ENCODE results near the gene PLEKHO2.

Gene PLEKHO2

DNA sequence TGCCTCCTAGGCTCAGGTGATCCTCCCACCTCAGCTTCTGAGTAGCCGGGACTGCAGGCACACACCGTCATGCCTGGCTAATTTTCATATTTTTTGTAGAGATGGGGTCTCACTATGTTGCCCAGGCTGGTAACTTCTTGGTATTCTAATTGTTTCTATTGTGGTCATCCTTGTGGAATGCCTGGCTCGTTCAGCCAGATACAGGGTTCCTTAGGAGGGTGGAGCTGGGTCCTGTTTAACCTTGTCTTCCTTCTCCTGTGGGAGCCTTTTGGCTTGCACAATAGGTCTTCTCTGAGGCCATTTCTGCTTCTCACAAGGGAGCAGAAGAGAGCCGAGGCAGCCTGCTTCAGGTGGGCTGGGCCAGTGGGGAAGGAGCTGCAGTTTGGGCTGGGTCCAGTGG, 15.7 kb downstream of the PLEKHO2 start:
- no peak for DNase-seq

- DNase-seq, result no peak
Measured at GRCh38 chr15:64858021-64858575, 16.4 kb downstream of the PLEKHO2 start.

DNA sequence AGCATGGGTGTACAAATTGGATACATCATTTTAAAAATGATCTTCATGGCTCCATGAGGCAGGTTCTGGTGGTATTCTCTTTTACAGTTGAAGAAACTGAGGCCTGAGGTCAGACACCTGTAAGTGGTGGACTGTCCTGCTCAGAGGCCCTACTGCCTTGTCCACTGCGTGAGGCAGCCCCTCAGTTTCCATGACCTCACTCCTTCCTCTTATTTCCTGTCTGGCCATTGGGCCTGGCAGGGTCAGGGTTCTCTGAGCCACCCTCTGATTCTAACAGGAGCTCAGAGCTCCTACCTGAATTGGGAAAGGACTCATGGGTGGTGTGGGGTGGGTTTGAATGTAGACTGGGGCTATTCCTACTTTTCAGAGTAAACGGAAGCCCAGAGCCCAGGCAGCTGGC, 17.5 kb downstream of the PLEKHO2 start:
- no peak for DNase-seq

GRCh38 chr15:64861331-64861730, 19.6 kb downstream of the PLEKHO2 start:
- no peak for DNase-seq

- no peak for DNase-seq
Measured at GRCh38 chr15:64861960-64862359, 20.2 kb downstream of the PLEKHO2 start.

- no peak for DNase-seq
Measured at GRCh38 chr15:64862408-64862807, 20.7 kb downstream of the PLEKHO2 start.

DNA sequence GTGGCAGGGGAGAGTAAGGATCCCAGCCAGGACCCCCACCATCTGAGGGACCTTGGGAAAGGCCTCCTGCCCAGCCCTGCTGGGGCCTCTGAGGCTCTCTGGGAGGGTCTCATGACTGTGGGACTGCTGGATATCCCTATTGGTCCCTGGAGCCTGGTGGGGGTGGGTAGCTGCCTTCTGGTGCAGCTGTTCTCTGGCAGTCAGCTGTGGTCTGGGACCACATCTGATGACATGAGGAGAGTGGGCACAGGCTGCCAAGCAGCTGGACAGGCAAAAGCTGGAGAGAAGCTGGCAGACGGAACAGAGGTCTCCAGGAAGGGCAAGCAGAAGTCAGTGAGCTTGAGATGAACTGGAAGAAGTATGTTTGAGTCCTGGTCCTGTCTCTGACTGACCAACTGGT, 22.4 kb downstream of the PLEKHO2 start:
- DNase-seq, result no peak

DNA sequence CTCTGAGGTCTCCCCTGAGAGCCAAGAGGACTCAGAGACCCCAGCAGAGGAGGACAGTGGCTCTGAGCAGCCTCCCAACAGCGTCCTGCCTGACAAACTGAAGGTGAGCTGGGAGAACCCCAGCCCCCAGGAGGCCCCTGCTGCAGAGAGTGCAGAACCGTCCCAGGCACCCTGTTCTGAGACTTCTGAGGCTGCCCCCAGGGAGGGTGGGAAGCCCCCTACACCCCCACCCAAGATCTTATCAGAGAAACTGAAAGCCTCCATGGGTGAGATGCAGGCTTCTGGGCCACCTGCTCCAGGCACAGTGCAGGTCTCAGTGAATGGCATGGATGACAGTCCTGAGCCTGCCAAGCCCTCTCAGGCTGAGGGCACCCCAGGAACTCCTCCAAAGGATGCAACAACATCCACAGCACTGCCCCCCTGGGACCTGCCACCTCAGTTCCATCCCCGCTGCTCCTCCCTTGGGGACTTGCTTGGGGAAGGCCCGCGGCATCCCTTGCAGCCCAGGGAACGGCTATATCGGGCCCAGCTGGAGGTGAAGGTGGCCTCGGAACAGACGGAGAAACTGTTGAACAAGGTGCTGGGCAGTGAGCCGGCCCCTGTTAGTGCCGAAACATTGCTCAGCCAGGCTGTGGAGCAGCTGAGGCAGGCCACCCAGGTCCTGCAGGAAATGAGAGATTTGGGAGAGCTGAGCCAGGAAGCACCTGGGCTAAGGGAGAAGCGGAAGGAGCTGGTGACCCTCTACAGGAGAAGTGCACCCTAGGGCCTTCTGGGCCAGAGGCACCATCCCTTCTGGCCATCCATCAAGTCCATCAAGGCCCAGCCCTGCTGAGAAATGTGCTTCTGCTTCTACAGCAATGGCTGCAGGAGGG, 23.6 kb downstream of the PLEKHO2 start:
- no peak for DNase-seq

- DNase-seq, result no peak
Measured at GRCh38 chr15:64865998-64866520, 24.3 kb downstream of the PLEKHO2 start.

DNA sequence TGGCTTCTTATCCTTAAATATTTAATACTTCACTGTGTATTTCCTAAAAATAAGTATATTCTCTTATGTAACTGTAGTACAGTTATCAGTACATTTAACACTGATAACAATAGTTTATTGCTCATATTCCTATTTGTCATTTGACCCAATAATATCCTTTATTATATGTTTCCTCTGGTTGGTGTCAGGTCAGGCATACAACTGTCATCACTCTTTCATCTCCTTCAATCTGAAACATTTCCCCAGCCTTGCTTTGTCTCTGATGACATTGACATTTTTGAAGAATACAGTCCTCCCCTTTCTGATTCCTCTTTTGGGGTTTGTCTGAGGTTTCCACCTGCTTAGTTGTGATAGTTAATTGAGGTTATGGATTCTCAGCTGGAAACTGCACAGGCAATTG, 27.8 kb downstream of the PLEKHO2 start:
- DNase-seq, result no peak

DNA sequence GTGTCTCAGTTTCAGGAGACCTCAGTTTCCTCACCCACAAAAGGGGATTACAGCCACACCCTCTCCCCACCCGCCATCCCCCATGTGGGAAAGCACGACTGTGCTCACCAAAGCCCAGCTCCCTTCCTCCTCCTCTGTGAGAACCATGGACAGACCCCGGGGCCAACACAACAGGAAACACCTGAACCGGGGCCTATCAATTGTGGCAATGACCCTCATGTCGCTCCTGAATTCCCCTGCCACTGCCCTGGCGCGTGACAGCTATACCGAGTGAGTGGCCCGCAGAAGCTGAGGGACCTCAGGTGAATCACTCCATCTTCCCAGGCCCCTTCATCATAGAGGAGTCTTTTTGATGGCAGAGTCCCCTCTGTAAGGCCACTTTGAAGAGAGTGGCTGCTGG, 28.6 kb downstream of the PLEKHO2 start:
- no peak for DNase-seq

- no peak for DNase-seq
Measured at GRCh38 chr15:64875641-64876223, 34.0 kb downstream of the PLEKHO2 start.

DNA sequence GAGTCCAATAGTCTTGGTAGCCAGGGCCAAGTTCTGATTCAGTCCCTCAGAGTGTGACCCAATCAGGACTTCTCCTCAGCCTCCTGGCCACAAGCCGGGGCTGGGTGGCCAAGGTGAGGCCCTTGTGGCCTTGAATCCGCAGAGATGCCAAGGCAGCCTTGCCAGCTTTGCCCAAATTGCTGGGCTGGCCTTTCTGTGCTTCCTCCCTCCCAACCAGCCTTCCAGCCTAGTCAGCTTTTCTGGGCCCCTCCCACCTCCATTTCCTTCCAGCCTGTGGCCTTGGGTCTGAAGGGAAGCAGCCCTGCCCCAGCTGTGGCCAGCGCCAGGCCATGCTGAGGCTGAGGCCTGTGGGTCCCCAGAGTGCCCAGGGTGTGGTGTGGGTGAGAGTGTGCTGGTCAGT, 35.7 kb downstream of the PLEKHO2 start:
- no peak for DNase-seq

DNA sequence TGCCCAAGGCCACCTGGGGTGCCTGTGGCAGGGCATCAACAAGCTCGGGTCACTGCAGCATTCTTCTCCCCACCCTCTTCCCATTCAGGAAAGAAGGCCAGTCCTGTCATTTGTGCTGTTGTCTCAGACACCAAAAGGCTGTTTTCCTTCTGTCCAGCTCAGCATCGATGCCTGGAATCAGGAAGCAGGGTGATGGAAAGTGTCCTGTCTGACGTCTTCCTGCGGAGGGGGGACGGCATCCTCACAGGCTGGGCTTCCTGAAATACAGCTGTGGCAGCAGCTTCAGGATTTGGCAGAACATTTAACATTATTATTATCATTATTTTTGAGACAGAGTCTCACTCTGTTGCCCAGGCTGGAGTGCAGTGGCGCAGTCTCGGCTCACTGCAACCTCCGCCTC, 37.0 kb downstream of the PLEKHO2 start:
- DNase-seq, result no peak

DNA sequence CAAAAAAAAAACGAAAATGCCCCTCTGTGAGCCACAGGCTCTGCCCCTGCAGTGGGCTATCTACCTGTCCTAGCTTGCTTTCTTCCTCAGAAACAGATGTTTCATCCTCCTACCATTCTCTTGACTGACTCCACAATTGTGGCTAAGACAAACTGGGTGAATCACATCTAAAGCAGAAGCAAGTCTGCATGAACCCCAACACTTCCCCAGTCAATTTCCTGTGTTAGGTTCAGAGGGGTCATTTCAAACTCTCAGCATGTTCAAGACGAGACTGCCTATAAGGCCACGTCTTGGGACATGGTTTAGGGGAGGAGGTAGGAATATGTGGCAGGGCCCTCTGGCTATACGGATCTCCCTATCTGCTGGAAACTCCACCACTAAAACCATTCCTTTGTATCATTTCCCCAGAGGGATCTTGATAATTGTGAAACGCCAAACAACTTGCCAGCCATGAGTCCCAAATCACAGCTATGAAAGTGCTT, 41.4 kb downstream of the PLEKHO2 start:
- DNase-seq, result no peak

- no peak for DNase-seq
Measured at GRCh38 chr15:64883997-64884511, 42.3 kb downstream of the PLEKHO2 start.

DNA sequence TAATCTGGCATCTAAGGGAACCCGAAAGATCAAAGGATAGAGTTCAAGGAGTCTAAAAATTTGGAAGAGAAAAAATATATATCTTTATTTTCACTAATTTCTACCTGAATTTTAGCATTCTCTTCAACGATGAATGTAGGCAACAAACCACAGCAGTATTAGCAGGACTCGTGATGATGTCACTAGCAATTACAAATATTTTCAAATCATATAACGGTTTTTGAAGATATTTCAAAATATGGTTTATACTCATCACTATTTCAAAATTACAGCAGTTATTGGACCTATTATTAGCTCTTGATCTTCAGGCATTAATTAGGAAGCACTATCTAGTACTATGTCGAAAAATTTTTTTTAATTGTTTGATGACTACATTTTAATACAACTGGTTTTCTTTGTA, 43.0 kb downstream of the PLEKHO2 start:
- no peak for DNase-seq

DNA sequence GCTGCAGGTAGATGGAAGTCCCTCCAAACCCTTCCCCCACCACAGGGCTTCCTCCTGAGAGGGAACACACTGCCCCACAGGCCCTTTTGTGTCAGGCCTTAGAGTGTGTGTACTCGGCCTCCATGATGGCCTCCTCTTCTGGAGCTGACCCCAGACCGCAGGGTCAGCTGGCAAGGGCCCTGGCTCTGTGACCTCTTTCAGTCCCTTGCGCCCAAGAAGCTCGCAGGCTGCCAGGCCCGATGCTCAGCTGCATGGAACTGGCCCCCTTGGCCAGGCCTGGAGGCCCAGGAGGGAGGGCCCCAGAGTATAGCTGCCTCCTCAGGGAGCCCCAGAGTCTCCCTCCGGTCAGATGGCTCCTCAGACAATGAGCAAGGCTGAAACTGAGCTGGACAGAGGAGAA, 46.6 kb downstream of the PLEKHO2 start:
- no peak for DNase-seq

DNA sequence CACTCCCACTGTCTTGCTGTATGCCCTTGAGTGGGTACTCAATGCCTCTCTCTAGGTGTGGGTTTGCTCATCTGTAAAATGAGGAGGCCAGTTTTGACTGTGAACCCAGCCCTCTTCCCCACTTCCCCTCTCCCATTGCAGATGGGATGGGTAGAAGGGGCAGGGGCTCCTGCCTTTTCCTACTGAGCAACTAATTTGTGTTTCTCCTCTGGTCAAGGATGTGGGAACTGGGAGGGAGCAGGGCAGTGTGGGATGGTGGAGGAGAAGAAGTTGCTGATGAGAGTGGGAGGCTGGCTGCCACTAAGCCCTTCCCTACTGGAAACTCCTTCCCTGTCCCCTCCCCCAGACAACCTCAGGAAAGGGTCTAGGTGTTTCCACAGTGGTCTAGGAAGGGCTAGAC, 49.8 kb downstream of the PLEKHO2 start:
- no peak for DNase-seq

DNA sequence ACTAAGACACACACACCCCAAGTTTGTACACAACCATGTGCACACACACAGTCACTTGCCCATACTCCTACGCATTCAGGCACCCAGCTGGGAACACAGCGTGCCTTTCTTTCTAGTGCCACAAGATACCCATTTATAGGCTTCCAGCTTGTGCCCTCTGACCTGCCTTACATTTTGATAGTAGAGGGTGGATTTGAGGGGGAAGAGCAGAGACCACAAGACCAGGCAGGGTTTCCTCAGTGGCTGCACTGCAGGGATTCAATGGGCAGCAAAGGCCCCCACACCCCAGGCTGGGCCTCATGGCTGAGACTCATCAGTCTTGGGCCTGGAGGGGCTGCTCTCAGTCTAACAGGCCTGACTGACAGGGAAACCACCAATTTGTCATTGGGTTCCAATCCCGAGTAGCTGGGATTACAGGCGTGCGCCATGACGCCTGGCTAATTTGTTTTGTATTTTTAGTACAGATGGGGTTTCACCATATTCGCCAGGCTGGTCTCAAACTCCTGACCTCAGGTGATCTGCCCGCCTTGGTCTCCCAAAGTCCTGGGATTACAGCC, 51.2 kb downstream of the PLEKHO2 start:
- DNase-seq, result no peak

DNA sequence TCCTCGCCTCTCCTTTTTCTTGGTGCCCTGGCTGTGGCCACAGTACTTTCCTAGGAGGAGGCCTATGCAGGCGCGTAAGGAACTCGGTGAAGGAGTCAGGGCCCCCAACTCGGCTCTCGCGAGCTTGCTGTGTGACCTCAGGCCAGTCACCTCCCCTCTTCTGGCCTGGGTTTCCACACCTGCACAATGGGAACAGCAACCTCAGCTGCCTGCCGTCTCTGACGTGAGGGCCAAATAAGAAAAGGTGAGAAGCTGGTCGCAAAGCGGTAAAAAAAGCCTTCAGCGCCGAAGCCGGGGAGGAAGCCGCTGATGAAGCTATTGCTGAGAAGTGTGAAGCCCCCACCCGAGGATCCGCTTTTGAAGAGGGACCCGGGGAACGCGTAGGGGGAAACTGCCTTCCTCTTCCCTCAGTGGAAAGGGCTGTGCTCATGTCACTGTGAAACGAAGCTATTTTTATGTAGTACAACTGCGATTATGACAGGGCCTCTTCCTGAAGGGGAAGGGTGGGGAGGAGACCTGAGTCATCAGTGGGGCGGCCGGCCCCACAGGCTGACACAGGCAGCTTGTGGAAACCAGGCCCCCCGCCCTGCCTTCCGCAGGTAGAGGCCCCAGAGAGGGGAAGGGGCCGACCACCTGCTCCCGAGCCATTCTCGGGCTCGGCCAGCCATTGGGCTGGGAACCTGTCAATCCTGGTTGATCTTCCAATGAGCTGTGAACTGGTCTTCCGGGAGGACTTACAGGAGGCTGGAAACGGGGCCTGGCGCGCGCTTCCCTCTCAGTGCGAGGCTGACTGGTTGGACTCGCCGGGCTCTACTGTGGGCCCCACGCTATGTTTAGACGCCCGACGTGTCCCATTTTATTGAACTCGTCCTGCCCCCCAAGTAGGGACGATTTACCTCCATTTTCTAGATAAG, 52.0 kb downstream of the PLEKHO2 start:
- DNase-seq, result no peak

DNA sequence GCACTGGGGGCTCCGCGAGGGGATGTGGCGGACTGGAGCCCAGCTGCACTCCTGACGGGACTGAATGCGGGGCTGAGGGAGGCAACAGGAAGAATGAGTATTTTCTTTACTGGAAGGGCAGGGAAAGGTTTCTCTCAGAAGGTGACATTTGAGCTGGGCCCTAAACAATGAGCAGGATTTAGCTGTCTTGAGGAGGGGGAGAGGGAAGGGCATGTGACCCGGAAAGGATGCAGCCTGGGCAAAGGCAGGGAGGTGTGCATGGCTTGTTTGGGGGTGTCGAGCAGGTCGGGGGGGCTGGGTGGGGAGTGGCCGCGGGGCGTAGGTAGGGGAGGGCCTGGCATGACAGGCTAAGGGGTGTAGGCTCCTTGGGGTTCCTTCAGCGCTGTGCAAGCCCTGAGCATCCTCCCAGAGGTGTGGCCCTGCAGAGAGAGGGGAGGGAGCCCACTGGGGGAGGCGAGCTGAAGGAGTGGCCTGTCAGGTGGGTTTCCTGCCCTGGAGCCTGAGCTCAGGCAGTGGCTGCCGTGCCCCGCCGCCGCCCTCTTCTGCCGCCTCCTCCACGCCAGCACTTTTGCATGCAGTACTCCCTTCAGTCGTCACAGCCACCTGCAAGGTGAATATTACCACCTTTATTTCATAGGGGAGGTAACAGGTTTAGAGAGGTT, 52.8 kb downstream of the PLEKHO2 start:
- no peak for DNase-seq

Measured in NCI-H524 (cell line).